HepG2 (cell line): ENCODE measurements around the gene TAMM41. TPM values are rescaled to one million over a fixed set of nuclear protein-coding genes. Genes with fewer than 3 reads are reported as not detected.

Source experiments
- ATAC-seq: fragments of 200-7000 bp; cut with Tn5 transposase; 3 replicates; pipeline ENCODE4 v1.9.1; 2020; ENCODE audit warnings: mild to moderate bottlenecking, moderate library complexity
- BruUV-seq: library from RNA; stranded (reverse); fragments of 400-500 nt; replicated peaks from 2 replicates; lab custom pipeline; 2021; lab: Mats Ljungman, UMichigan
- CTCF ChIA-PET: fragments of 300-600 bp; formaldehyde crosslinking; extraction: SDS; loops from one replicate; lab custom pipeline; 2021; ENCODE audit warnings: low total read pairs, inconsistent platforms, low intra/inter-chr PET ratio; lab: Yijun Ruan, JAX
- POLR2A ChIA-PET: fragments of 350-600 bp; sonication (Branson Sonifier 250); formaldehyde crosslinking; loops from one replicate; lab custom pipeline; 2020; ENCODE audit warnings: antibody characterized with exemption, inconsistent platforms; lab: Yijun Ruan, JAX
- DNase-seq: peaks from one replicate; pipeline ENCODE4 v3.0.0-alpha.2; 2015; ENCODE audit warnings: low spot score
- FAIRE-seq: peaks from 3 replicates; lab custom pipeline; 2011; peaks lifted over from hg19 to GRCh38; lab: Jason Lieb, UNC
- H2AFZ ChIP-seq: one replicate; pipeline ENCODE4 v1.6.1; 2011; ENCODE audit warnings: low read length, inconsistent platforms
- H3K27ac ChIP-seq: fragments of 300-600 bp; 3 replicates; pipeline ENCODE4 v1.8.0; 2011; ENCODE audit warnings: mixed run types, mild to moderate bottlenecking, mixed read lengths, low read length, inconsistent platforms; ENCODE audit not compliant: insufficient read depth; ENCODE audit errors: extremely low read length
- H3K27me3 ChIP-seq, 2 experiments: fragments of 200-600 bp in 1 of 2; 2 replicates in 1 of 2; 3 replicates in 1 of 2; pipeline versions ENCODE4 v1.6.0 to v1.8.0; 2011; ENCODE audit warnings: low read length in 2 of 2, mild to moderate bottlenecking in 2 of 2, moderate library complexity in 2 of 2, inconsistent platforms in 1 of 2; ENCODE audit not compliant: insufficient read depth in 2 of 2, control insufficient read depth in 1 of 2
- H3K36me3 ChIP-seq, 2 experiments: fragments of 200-600 bp in 1 of 2; replicated peaks in 1 of 2; 2 replicates in 1 of 2; 3 replicates in 1 of 2; pipeline versions ENCODE4 v1.5.1 to v1.8.0; 2011; ENCODE audit warnings: low read length in 2 of 2, inconsistent platforms in 1 of 2; ENCODE audit not compliant: insufficient read depth in 2 of 2, control insufficient read depth in 1 of 2
- H3K4me1 ChIP-seq: 2 replicates; pipeline ENCODE4 v1.5.1; 2012; ENCODE audit warnings: low read length, inconsistent platforms; ENCODE audit not compliant: insufficient read depth
- H3K4me2 ChIP-seq: 2 replicates; pipeline ENCODE4 v1.6.0; 2011; ENCODE audit warnings: low read depth, low read length, inconsistent platforms
- H3K4me3 ChIP-seq, 3 experiments: fragments of 200-600 bp in 1 of 3; sonication (generic), shearing (Covaris generic) in 1 of 3; replicated peaks in 1 of 3; 2 replicates each; pipeline ENCODE4 v1.5.1; 2011 to 2016; ENCODE audit warnings: low read length in 3 of 3, inconsistent platforms in 2 of 3, low read depth in 2 of 3, mild to moderate bottlenecking in 2 of 3, control low read depth in 1 of 3, mixed read lengths in 1 of 3; ENCODE audit not compliant: insufficient read depth in 1 of 3
- H3K79me2 ChIP-seq: one replicate; pipeline ENCODE4 v1.6.1; 2011; ENCODE audit warnings: low read length, inconsistent platforms; ENCODE audit not compliant: insufficient read depth
- H3K9ac ChIP-seq: 2 replicates; pipeline ENCODE4 v1.6.0; 2011; ENCODE audit warnings: mild to moderate bottlenecking, low read depth, low read length, inconsistent platforms; ENCODE audit not compliant: insufficient read depth
- H3K9me3 ChIP-seq: 2 replicates; pipeline ENCODE4 v1.5.1; 2012; ENCODE audit warnings: mild to moderate bottlenecking, low read length
- H4K20me1 ChIP-seq: 2 replicates; pipeline ENCODE4 v1.6.0; 2011; ENCODE audit warnings: inconsistent platforms, mild to moderate bottlenecking, low read length, moderate library complexity; ENCODE audit not compliant: insufficient read depth
- AKNA ChIP-seq: sonication (generic); formaldehyde crosslinking; IDR thresholded peaks from 2 replicates; pipeline ENCODE4 v1.4.0; 2020; ENCODE audit warnings: missing genetic modification reagents, borderline replicate concordance
- FOSL2 ChIP-seq: sonication (generic); formaldehyde crosslinking; IDR thresholded peaks from 2 replicates; pipeline ENCODE4 v1.4.0; 2020; ENCODE audit warnings: missing genetic modification reagents
- NKX3-1 ChIP-seq: sonication (generic); formaldehyde crosslinking; IDR thresholded peaks from 2 replicates; pipeline ENCODE4 v1.5.0; 2020; ENCODE audit warnings: missing genetic modification reagents
- POLR2AphosphoS2 ChIP-seq: IDR thresholded peaks from 2 replicates; pipeline ENCODE4 v1.6.1; 2011; ENCODE audit warnings: low read depth, low read length, improper control_type of control experiment
- STAG1 ChIP-seq: sonication (generic); formaldehyde crosslinking; IDR thresholded peaks from 2 replicates; pipeline ENCODE4 v1.4.0; 2020; ENCODE audit warnings: missing genetic modification reagents
- ZBTB7B ChIP-seq: sonication (generic); formaldehyde crosslinking; IDR thresholded peaks from 2 replicates; pipeline ENCODE4 v1.4.0; 2020; ENCODE audit warnings: missing genetic modification reagents
- ZMAT5 ChIP-seq: sonication (generic); formaldehyde crosslinking; IDR thresholded peaks from 2 replicates; pipeline ENCODE4 v1.5.0; 2020; ENCODE audit warnings: mild to moderate bottlenecking, low read depth, missing genetic modification reagents, borderline replicate concordance
- ZNF274 ChIP-seq: sonication (generic); formaldehyde crosslinking; IDR thresholded peaks from 2 replicates; pipeline ENCODE4 v1.5.1; 2020; ENCODE audit warnings: mild to moderate bottlenecking, missing genetic modification reagents
- ZNF350 ChIP-seq: sonication (generic); formaldehyde crosslinking; IDR thresholded peaks from 2 replicates; pipeline ENCODE4 v1.4.0; 2020; ENCODE audit warnings: mild to moderate bottlenecking, low read depth, missing genetic modification reagents, borderline replicate concordance
- WGBS: methylation state at CpG from one replicate; pipeline ENCODE4 v1.1.6; 2017; ENCODE audit warnings: low lambda C conversion rate; 5-methylcytosine and 5-hydroxymethylcytosine counted together
- in situ Hi-C: cut with HindIII; loops from 2 replicates; pipeline ENCODE4 v1.10.0; 2017; ENCODE audit warnings: low pct_unique_long_range_greater_than_20kb; ENCODE audit not compliant: extremely low pct_ligation_motif_present
- intact Hi-C: fragments of 100-400 bp; cut with micrococcal nuclease; formaldehyde crosslinking; loops from one replicate; pipeline ENCODE4 v1.10.0; 2022; ENCODE audit not compliant: unreplicated experiment
- polyA plus RNA-seq, 8 experiments: library from polyadenylated mRNA; depleted of rRNA in 3 of 8; stranded (reverse) in 7 of 8; unstranded in 1 of 8; fragments of >200 nt; fragmentation: Illumina TruSeq in 4 of 8; extraction: Trizol in 4 of 8; gene quantifications; 2 replicates each; pipeline versions ENCODE4 v1.2.1 to v1.2.3, GENCODE V29; 2011 to 2016; ENCODE audit warnings: low read depth in 4 of 8, missing spikeins in 1 of 8, mixed read lengths in 1 of 8; ENCODE audit not compliant: insufficient read depth in 1 of 8
- total RNA-seq, 5 experiments: library from RNA; depleted of rRNA; stranded (reverse); fragments of >200 nt; fragmentation: Illumina TruSeq; extraction: Trizol; gene quantifications; 2 replicates each; pipeline ENCODE4 v1.2.3, GENCODE V29; 2016; ENCODE audit warnings: low read depth in 1 of 5

TAMM41 gene
- total and polyA plus RNA-seq, 2 of the 13 experiments (the other 11 are each of a cell fraction or from before 2014, with no cell fraction given), result 9.9 to 12.2 TPM

GRCh38 chr3:11770477-11771391, 76.0 kb downstream of the TAMM41 start (continued):
- TF ChIP-seq AKNA (CRISPR knock-in tag) (no peak), POLR2AphosphoS2 (no peak), FOSL2 (CRISPR knock-in tag) (peak; percentile 78), ZBTB7B (no peak)

GRCh38 chr3:11769704-11770476, 76.8 kb downstream of the TAMM41 start:
- FAIRE-seq (no peak), ATAC-seq (peak; percentile 28), DNase-seq (no peak)
- Histone ChIP-seq H3K4me2 (peak overlapping the region; percentile 85), H3K27me3 (no peaks in the 10 kb centered on the region), H3K9ac (no peak overlapping the region), H3K4me1 (peaks cover 31% of the 10 kb centered on the region), H3K36me3 (no peaks in the 10 kb centered on the region), H4K20me1 (no peaks in the 10 kb centered on the region), H3K9me3 (no peaks in the 10 kb centered on the region), H2AFZ (no peak overlapping the region), H3K79me2 (no peaks in the 10 kb centered on the region), H3K27ac (no peak overlapping the region), H3K4me3 (peak overlapping the region in 1 of 3 experiments; percentile 64; a peak in 2 of 6 replicates)
- CTCF ChIA-PET, result no interaction called here
- no TSS peak for BruUV-seq
- in situ Hi-C loops, result no loop called here
- POLR2A ChIA-PET, result interaction anchor here (1.4 kb wide), 1 partner anchor 13 kb away, joined by 4 read pairs; no protein-coding TSS in a partner anchor
- intact Hi-C loops, result loop anchor here (2.0 kb wide), 1 partner anchor 49 kb away; no protein-coding TSS in a partner anchor
- whole genome bisulfite sequencing, result 64% methylated on average over 9 of the region's 10 CpGs
- TF ChIP-seq ZNF274 (CRISPR knock-in tag), result 0 out of 2 replicates have a peak, but pooled peaks have one; percentile 7
- TF ChIP-seq ZMAT5, result no peak
- TF ChIP-seq NKX3-1 (CRISPR knock-in tag), result no peak
- no peak for TF ChIP-seq STAG1
- 0 out of 2 replicates have a peak, but pooled peaks have one; percentile 32 for TF ChIP-seq ZNF350
